Keratinocyte (primary cell): ENCODE results near the gene MAP3K3. TPM values are rescaled to one million over a fixed set of nuclear protein-coding genes. Genes with fewer than 3 reads are reported as not detected.

ENCODE experiments used
- DNase-seq: peaks from one replicate; pipeline ENCODE4 v3.0.0-alpha.2; 2011; ENCODE audit warnings: low read depth, missing footprints, low spot score
- FAIRE-seq: peaks from 2 replicates; lab custom pipeline; 2011; peaks lifted over from hg19 to GRCh38; lab: Jason Lieb, UNC
- H2AFZ ChIP-seq: 2 replicates; pipeline ENCODE4 v1.6.0; 2012; ENCODE audit warnings: low read length, control low read depth, inconsistent platforms; ENCODE audit not compliant: control insufficient read depth
- H3K27ac ChIP-seq: 2 replicates; pipeline ENCODE4 v1.5.1; 2011; ENCODE audit warnings: low read length; ENCODE audit not compliant: control insufficient read depth, insufficient read depth
- H3K27me3 ChIP-seq: 3 replicates; pipeline ENCODE4 v1.6.0; 2011; ENCODE audit warnings: low read length; ENCODE audit not compliant: control insufficient read depth, insufficient read depth; ENCODE audit errors: extremely low read depth
- H3K36me3 ChIP-seq, 2 experiments: 2 replicates in 1 of 2; 3 replicates in 1 of 2; pipeline ENCODE4 v1.5.1; 2011; ENCODE audit warnings: low read length in 2 of 2, mild to moderate bottlenecking in 1 of 2; ENCODE audit not compliant: control insufficient read depth in 2 of 2, insufficient read depth in 2 of 2; ENCODE audit errors: extremely low read depth in 1 of 2
- H3K4me1 ChIP-seq: 3 replicates; pipeline ENCODE4 v1.5.1; 2011; ENCODE audit warnings: low read length; ENCODE audit not compliant: control insufficient read depth, insufficient read depth; ENCODE audit errors: extremely low read depth
- H3K4me2 ChIP-seq: 3 replicates; pipeline ENCODE4 v1.6.0; 2011; ENCODE audit warnings: low read depth, low read length; ENCODE audit not compliant: control insufficient read depth, insufficient read depth; ENCODE audit errors: extremely low read depth
- H3K4me3 ChIP-seq, 3 experiments: fragments of 200-600 bp in 1 of 3; sonication (generic) in 1 of 3; 2 replicates in 2 of 3; 3 replicates in 1 of 3; pipeline ENCODE4 v1.5.1; 2011 to 2016; ENCODE audit warnings: low read length in 3 of 3, mild to moderate bottlenecking in 3 of 3, control low read depth in 2 of 3, inconsistent platforms in 1 of 3, low read depth in 1 of 3, mixed read lengths in 1 of 3, mixed run types in 1 of 3, moderate library complexity in 1 of 3; ENCODE audit not compliant: control insufficient read depth in 2 of 3, insufficient read depth in 2 of 3; ENCODE audit errors: extremely low read depth in 1 of 3
- H3K79me2 ChIP-seq: 2 replicates; pipeline ENCODE4 v1.6.0; 2012; ENCODE audit warnings: low read length; ENCODE audit not compliant: control insufficient read depth, insufficient read depth
- H3K9ac ChIP-seq: 3 replicates; pipeline ENCODE4 v1.6.0; 2011; ENCODE audit warnings: low read length; ENCODE audit not compliant: control insufficient read depth, insufficient read depth; ENCODE audit errors: extremely low read depth
- H3K9me1 ChIP-seq: 3 replicates; pipeline ENCODE4 v1.6.0; 2011; ENCODE audit warnings: low read length; ENCODE audit not compliant: control insufficient read depth, insufficient read depth; ENCODE audit errors: extremely low read depth
- H3K9me3 ChIP-seq: 2 replicates; pipeline ENCODE4 v1.5.1; 2012; ENCODE audit warnings: low read depth, low read length; ENCODE audit not compliant: control insufficient read depth
- H4K20me1 ChIP-seq: 3 replicates; pipeline ENCODE4 v1.6.0; 2011; ENCODE audit warnings: low read length; ENCODE audit not compliant: control insufficient read depth, insufficient read depth; ENCODE audit errors: extremely low read depth
- EZH2 ChIP-seq: IDR thresholded peaks from one replicate; pipeline ENCODE4 v1.6.1; 2012; ENCODE audit warnings: inconsistent platforms, mild to moderate bottlenecking, low read length, moderate library complexity
- dilution Hi-C: fragments of 300-500 bp; cut with MboI; formaldehyde crosslinking; loops from one replicate; pipeline ENCODE4 v1.7.0; 2020; ENCODE audit warnings: low sequenced_read_pairs; ENCODE audit not compliant: extremely low pct_ligation_motif_present
- polyA plus RNA-seq, 5 experiments: library from polyadenylated mRNA; depleted of rRNA in 3 of 5; stranded (reverse) in 3 of 5; stranded (forward) in 1 of 5; unstranded in 1 of 5; fragments of >200 nt; gene quantifications; 1 replicate in 1 of 5; 2 replicates in 3 of 5; 3 replicates in 1 of 5; pipeline versions ENCODE4 v1.2.1 to v1.2.3, GENCODE V29; 2011 to 2012; ENCODE audit warnings: missing spikeins in 2 of 5, low read depth in 1 of 5, low replicate concordance in 1 of 5
- TF ChIP-seq, protein P1 (sequence below), 3 experiments: IDR thresholded peaks in 1 of 3; conservative IDR thresholded peaks in 1 of 3; optimal IDR thresholded peaks in 1 of 3; 2 replicates in 2 of 3; 3 replicates in 1 of 3; pipeline versions ENCODE3 to v1.5.1; 2011; ENCODE audit warnings: low read length in 3 of 3, mild to moderate bottlenecking in 3 of 3, moderate library complexity in 2 of 3, control low read depth in 1 of 3, inconsistent platforms in 1 of 3; ENCODE audit not compliant: insufficient read depth in 2 of 3; ENCODE audit errors: extremely low read depth in 1 of 3

The MAP3K3 gene
- polyA plus RNA-seq, 1 donor (not counting 4 experiments of a cell fraction or from before 2014, with no cell fraction given) = 9.8 TPM

DNA sequence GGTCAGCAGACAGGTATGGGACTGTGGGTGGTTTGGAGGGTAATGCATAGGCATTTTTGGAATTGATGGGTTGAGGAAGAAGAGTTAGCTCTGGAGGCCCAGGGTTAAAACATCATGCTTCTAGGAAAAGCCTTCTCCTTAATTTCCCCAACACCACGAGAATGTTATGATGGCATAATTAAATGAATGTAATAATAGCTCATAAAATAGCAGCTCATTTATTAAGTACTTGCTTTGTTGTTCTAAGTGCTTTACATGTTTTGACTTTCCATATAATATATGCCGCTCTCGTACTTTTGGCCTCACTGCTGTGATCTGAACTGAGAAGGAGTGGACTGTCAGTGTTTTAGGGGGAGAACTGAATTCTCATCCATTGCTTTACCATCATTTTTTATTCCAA, 63.4 kb downstream of the MAP3K3 start:
- FAIRE-seq = no peak
- H3K9ac ChIP-seq = no peak overlapping the region
- no peak overlapping the region for H3K4me2 ChIP-seq
- TF ChIP-seq, protein P1, sequence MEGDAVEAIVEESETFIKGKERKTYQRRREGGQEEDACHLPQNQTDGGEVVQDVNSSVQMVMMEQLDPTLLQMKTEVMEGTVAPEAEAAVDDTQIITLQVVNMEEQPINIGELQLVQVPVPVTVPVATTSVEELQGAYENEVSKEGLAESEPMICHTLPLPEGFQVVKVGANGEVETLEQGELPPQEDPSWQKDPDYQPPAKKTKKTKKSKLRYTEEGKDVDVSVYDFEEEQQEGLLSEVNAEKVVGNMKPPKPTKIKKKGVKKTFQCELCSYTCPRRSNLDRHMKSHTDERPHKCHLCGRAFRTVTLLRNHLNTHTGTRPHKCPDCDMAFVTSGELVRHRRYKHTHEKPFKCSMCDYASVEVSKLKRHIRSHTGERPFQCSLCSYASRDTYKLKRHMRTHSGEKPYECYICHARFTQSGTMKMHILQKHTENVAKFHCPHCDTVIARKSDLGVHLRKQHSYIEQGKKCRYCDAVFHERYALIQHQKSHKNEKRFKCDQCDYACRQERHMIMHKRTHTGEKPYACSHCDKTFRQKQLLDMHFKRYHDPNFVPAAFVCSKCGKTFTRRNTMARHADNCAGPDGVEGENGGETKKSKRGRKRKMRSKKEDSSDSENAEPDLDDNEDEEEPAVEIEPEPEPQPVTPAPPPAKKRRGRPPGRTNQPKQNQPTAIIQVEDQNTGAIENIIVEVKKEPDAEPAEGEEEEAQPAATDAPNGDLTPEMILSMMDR (optimal IDR thresholded peaks at IDR 0.05 in 1 of 3, IDR thresholded peaks at IDR 0.05 in 1 of 3, conservative IDR thresholded peaks at IDR 0.05 in 1 of 3; ENCODE audit: extremely low read depth in 1 of 3, insufficient read depth in 2 of 3, low read length in 3 of 3) = no peak
- TF ChIP-seq EZH2 = no peak
- H3K9me3 ChIP-seq = no peaks in the 10 kb centered on the region
- peaks cover 10 to 21% of the 10 kb centered on the region in 2 experiments for H3K36me3 ChIP-seq
- no peaks in the 10 kb centered on the region for H4K20me1 ChIP-seq
- H3K9me1 ChIP-seq = no peaks in the 10 kb centered on the region
- H3K27ac ChIP-seq = no peak overlapping the region
- no peaks in the 10 kb centered on the region for H3K79me2 ChIP-seq
- H3K27me3 ChIP-seq = no peaks in the 10 kb centered on the region
- DNase-seq = no peak
- no peak overlapping the region for H3K4me3 ChIP-seq
- H2AFZ ChIP-seq = no peak overlapping the region
- no peaks in the 10 kb centered on the region for H3K4me1 ChIP-seq
- dilution Hi-C loops = no loop called here

DNA sequence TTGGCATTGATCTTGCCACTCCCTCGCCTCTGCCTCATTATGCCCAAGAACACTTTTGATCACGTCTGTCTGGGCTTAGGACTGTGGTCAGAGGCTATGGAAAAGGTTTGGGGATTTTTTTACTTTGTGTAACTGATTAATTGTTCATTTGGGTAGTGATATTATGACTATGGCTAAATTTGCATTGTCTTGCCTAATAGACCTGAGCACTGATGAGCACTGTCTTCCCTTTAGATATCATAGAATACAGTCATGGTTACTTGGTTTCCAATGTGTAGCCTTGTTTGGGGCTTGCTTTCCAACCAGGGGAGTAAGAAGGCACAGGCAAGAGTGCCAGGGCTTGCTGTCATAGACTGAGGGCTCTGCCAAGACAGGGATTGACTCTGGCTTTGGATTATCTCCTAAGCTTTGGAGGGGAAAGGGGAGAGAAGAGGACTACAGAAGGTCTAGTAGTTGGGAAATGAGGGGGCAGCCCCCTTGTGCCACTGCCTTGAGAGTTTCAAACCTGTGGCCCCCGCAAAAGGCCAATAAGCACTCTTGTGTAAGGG, 64.0 kb downstream of the MAP3K3 start:
- Histone ChIP-seq H3K27ac (no peak overlapping the region), H3K9me3 (no peaks in the 10 kb centered on the region), H3K4me3 (no peak overlapping the region), H3K4me2 (no peak overlapping the region), H2AFZ (no peak overlapping the region), H3K9me1 (no peaks in the 10 kb centered on the region), H3K79me2 (no peaks in the 10 kb centered on the region), H3K4me1 (no peaks in the 10 kb centered on the region), H3K27me3 (no peaks in the 10 kb centered on the region), H3K9ac (no peak overlapping the region), H3K36me3 (peaks cover 15 to 25% of the 10 kb centered on the region in 2 experiments), H4K20me1 (no peaks in the 10 kb centered on the region)
- dilution Hi-C loops = no loop called here
- TF ChIP-seq EZH2 = no peak
- TF ChIP-seq, protein P1 (optimal IDR thresholded peaks at IDR 0.05 in 1 of 3, IDR thresholded peaks at IDR 0.05 in 1 of 3, conservative IDR thresholded peaks at IDR 0.05 in 1 of 3; ENCODE audit: extremely low read depth in 1 of 3, insufficient read depth in 2 of 3, low read length in 3 of 3) = no peak
- FAIRE-seq (no peak), DNase-seq (no peak)
